GM21786 (cell line): Measurements from ENCODE around the gene MCC.

Experiments used
- ATAC-seq: cut with Tn5 transposase; IDR thresholded peaks from one replicate; pipeline ENCODE4 v1.9.1; 2021; ENCODE audit not compliant: unreplicated experiment

The MCC gene

DNA sequence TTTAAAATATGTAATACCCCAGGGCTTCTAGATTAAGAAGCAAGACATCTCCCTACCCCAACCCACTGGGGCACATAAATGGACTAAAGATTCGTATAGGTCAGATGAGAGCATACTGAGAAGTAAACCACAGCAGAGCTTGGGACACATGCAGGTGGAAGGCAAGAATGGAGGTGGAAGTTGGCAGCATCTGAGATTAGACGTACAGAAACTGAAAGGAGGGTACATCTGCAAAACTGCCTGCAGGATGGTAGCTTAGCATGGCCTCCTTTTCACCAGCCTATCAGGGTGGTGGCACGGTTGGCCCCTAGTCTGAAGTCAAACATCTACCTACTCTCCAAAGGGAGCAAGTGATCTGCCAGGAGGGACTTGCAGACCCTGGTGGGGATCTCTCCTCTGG is 235.2 kb downstream of the MCC start:
- ATAC-seq, result no peak

DNA sequence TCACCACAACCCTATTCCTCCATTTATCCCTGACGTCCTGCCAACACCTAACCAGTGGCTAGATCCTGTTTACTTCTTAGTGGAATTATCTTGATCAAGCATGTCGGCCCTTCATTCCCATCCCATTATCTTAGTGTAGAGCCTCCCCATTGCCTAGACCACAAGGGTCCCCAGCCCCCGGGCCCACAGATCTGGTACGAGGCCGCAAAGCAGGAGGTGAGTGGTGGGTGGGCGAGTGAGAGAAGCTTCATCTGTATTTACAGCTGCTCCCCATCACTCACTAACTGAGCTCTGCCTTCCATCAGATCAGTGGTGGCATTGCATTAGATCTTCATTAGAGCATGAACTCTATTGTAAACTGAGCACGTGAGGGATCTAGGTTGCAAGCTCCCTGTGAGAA is 236.2 kb downstream of the MCC start:
- no peak for ATAC-seq

DNA sequence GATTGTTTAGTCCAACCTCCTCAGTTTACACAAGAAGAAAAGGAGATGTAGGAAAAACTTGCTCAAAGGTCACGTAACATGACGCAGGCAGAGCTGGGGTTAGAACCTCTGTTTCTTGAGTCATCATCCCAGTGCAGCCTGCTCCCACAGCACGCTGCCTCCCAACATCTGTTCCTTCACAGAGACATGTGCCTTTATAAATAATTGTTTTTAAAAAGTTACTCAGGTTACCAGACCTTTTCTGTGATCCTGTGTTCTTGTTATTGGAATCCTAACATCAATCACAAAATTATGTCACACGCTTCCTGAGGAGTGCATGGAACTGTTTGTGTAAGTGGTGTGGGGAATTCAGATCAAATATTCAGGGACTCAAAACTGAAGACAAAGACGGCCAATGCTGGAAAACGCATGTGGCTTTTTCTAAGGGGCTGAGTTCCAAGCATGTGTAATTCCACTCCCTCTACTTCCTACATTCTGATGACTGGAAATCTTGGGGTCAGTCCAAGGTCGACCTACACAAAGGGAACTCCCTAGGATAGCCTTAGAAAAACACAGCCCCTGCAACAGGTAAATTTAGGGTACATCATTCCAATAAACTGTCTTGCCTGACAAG is 237.8 kb downstream of the MCC start:
- ATAC-seq, result no peak

DNA sequence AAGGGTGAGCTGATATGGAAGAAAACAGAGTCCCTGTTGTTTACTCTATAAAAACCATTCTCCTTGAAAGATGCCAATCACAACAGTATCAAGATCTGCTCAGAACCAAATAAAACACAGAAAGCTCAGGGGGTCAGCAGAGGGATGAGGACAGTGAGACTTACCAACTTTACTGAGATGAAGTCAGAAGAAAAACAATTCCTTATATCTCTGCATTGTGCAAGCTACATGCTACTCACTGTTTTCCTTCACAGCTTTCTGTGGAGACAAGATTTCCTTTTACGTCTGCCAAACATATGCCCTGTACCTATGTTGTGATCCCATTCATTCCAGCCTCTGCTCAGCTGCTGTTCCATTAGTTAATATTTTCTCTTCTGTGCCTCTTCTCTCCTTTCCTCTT is 239.0 kb downstream of the MCC start:
- no peak for ATAC-seq

DNA sequence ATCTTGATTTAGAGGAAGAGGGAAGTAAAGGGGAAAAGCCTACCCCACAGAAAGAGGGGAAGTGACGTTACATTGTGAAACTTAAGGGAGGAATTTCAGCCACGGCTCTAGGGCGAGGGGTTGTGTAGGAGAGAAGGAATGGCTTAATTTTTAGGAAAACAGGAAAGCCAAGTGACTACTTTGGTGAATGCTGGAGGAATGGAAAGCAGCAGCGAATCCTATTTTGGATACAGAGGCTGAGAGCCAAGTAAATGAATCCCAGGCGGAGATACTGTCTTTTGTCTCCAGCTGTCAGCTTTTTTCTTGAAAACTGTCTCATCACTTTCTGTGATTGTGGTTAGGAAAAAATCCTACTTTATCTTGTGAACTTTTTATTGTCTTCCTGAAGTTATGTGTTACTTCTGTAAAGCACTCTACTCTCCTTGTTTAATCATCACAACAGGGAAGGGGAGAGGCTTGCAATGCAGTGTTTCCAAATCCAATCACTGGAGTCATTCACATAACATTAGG is 241.8 kb downstream of the MCC start:
- ATAC-seq, result no peak

DNA sequence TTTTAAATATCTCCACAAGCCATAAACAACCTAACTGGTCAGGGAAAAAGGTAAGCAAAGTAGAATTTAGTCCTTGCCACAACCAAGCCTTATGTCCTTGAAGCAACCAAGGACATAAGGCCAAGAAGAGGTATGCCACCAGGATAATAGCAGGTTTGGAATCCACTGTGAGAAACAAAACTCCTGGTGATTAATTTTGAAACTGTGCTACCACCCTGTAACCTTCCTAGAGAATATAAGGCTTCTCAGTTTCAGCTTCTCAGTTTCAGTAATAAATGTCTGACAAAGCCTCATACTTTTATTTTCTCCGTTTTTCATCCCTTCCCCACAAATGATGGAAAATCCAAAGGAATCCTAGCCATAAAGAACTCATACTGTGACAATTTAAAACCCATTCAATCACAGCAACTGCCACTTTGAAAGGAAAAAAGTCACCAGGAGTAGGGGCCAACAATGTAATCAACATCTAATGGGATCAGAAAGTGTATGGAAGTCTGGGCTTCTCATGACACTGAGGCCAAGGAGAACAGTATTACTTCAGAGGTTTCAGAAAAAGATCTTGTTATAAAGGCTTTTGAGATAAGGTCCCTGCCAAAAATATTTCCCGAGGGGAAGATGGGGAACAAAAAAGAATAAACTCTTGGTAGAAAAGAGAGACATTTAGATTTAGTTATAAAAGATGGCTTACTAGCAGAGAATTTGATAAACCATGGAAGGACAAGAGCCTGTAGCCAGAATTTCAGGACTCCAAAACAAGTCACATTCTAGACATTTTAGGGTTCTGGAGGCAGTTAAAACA is 242.6 kb downstream of the MCC start:
- ATAC-seq, result no peak

DNA sequence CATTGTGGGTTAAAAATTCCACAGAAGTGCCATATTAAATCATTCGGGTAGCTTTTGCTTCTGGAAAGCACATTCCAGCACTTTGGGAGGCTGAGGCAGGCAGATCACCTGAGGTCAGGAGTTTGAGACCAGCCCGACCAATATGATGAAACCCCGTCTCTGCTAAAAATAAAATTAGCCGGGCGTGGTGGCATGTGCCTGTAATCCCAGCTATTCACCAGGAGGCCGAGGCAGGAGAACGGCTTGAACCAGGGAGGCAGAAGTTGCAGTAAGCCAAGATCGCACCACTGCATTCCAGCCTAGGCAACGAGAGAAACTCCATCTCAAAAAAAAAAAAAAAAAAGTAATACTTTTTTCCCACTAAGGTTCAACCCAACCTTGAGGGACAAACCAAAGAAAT is 243.3 kb downstream of the MCC start:
- no peak for ATAC-seq

DNA sequence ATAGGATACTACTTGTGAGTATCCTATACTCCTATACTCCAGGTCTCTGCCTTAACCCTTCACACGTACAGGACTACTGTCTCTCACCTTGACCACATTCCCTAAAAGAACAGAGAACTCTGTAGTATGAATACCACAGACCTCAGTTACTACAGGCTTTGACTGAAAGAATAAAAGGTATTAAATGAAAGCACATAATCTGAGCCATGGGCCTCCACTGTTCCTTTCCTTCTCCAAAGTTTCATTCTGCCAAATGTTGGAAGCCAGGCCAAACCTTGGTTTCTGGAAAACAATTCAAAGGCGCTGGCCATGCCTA is 244.9 kb downstream of the MCC start:
- no peak for ATAC-seq

DNA sequence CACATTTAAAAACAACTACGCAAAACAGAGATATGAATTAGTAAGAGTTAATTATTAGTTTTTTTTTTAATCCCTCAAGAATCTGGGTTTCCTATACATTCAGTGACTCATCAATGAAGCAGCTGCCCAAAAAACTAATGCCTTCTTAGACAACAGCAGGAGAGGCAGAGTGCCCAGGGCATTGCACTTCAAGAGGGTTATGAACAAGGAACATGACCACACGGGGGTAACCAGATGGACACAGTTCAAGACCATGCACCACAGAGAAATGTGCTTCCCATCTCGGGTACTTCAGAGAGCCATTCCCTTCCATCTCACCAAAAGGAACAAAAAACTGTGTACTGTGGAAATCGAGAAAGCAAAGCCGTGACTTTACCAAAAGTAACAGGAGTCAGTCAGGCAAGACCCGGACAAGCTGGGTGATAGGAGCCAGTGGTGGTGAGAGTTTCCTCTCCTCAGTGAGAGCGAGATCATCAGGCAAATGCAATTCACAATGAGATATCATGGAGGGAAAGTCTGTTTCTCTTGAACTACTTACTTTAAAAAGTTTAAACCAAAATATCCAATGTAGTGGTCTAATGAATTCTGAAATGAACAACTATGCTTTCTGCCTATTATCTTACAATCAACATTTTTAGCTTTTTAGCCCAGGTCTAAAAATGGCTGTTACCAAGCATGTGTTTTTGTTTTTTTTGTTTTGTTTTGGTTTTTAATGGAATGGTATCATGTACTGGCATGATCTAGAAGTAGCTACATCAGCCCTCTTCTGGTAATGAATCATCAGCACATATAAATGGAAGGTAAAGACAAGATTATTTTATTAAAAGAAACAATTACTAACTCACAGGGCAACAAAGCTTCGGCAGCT is 245.5 kb downstream of the MCC start:
- no peak for ATAC-seq

DNA sequence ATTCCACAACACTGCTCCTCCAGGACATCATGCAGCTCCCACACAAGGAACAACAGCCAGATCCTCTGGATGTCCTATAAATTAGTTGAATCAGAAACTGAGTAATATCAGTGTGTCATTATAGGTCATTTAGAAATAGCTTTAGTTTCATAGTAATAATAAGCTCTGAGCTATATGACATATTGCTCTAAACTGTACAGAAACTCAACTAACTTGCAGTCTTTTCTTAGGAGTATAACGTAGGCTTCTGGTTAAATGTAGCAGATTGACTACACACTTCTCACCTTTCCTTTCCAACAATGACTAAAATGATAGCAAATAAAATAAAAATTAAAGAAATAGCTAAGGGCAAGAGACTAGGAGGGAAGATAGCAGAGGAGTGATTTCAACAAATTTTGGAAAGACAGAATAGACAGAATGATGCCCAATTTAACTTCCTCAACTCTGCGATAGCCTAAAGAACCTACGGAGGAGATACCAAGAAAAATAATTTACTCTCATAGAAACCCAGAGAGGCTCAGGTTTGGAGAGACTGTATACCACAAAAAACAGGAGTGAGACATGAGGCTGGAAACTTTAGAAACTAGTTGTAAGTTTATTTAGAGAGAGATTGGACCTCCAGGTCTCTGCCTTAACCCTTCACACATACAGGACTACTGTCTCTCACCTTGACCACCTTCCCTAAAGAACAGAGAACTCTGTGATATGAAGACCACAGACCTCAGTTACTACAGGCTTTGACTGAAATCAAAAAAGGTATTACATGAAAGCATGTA is 247.1 kb downstream of the MCC start:
- ATAC-seq, result no peak

DNA sequence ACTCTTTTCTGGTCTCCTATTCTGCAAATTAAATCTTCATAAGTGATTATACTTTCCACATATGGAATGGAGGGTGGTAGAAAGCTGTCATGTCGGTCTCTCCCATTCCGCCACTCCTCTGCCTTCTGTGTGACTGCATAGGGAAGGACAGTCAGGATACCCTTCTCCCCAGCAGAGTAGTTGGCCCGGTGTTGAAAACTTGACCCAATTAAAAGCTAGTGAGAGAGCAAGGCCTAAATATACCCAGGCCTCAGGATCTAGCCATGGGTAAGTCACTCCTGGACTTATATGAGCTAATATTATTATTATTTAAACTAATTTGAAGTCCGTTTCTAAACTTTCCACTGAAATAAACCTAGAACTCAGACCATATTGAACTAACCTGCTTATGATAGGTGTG is 248.2 kb downstream of the MCC start:
- no peak for ATAC-seq

DNA sequence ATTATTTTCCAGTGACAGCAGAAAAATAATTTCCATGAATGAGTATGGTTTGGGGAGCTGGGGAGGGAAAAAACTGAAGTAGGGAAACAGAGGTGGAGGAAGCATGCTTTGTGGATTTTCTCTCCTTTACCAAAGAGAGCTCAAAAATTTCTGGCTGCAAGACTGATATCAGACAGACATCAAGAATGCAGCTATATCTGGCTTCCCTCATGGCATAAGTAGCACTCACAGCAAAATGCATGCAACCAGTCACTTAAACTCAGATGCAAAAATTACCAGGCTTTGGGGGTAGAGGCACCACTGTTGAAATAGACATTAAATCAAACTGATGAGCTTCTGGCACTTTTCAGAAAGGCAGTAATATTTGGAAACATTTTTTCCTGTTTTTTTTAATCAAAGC is 250.4 kb downstream of the MCC start:
- ATAC-seq, result no peak

DNA sequence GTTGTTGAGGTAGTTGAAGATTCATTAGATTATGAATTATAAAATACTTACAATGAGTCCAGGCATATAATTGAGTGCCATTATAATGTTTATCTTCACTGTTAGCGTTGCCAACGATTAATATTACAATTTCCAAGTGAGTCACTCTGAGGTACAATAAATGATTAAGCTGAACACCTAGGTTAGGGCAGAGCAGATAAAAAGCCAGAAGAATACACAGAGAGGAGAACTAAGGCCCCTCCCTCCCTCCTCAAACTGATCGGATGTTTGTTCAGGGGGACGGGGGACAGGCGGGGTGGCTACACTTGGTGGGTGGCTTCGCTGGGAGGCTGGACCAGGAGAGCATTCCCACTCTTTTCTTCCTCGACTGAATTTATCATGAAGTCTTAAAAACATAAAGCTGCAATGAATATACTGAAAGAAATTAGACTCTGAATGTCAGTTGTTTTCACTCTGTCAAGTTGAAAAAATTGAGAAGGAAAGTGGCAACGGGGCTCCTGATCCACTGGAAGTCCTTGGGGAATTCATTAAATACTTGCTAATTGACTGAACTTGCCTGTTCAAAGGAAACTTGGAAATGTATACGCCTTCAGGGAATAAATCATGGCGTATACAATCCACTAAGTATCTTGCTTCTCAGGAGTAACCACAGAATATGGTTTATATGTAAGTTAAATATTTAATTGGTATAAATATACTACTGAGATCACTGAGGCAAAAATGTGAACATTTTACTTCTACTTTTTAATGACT is 251.5 kb downstream of the MCC start:
- ATAC-seq, result no peak

DNA sequence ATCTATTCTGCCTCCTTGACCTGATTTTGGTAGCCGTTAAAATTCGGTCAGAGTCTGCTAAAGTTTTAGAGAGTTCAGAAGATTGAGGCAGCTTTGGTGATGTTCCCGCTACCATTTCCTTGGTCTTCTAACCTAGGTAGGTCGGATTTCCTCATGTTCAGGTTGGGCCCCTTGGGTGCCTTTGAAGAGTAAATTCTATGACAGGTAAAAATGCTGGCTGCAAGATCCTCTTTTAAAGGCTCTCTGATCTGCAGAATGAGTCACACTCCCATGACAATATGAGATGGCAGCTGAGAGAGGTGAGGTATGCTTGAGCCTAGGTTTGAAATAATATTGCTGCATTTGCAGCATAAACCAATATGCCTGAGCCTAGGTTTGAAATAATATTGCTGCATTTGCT is 252.4 kb downstream of the MCC start:
- ATAC-seq, result no peak

DNA sequence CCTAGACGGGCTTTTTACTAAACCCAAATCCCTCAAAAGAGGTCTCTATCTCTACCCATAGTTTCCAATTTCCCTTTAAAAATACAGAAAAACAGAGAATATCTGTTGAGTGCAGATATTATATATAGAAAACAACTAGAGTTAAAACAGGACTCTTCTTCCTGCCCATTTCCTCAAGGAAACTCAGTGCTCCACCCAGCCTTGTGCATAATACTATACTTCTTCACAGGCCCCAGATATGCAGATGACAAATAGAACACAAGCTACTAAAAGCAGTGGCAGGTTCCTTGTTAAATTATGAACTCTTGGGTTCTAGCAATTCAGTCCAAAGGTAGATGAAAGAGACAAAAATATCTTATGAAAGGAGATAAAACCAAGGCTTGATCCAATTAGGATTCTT is 253.7 kb downstream of the MCC start:
- ATAC-seq, result no peak

DNA sequence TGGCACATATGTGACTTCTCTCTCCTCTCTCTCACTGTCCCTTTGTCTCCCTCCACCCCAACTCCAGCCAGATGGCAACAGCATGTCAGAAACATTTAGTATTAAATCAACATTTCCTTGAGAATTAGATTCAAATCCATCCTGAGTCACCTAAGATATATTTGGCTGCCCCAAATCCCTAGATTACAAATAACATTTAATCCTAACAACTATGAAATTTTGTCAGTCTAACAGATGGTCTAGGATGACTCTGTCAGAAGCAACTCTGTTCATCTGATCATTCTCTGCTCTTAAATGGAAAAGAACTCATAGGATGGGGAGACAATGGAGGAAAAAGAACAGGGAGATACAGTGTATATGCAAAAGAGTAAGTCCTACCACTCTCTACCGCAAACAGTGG is 254.6 kb downstream of the MCC start:
- no peak for ATAC-seq

DNA sequence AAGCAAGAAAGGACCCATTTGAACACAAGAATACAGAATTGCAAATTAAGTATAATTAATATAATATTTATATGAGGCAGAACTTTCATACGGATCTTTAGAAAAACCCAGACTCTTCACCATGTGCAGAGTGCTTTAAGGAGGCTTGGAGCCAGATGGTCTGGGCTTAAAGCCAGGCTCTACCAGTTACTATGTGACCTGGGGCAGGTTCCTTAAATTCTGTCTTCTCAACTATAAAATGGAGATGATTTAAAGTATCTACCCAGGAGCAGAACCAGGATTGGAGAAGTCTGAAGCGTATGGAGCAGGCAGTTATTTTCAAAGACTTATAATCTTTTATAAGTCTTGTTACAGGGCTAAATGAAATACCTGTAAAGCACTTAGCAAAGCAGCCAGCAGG is 255.6 kb downstream of the MCC start:
- no peak for ATAC-seq

DNA sequence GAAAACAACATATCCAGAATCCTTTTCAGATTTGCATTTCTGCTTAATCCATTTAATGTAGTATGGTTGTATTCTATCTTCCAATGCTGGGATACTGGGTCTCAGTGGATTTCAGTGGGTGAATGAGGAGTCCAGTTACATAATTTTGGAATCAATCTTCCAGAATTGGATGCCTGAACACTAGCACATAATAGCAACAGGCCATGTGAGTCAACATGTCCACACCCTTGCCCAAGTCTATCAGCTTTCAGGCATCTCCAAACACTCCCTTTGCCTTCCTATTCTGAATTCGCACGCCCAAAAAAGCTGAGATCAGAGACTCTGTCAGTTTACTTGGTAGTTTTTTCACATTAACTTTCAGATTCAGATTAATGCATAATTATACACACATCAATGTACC is 256.0 kb downstream of the MCC start:
- ATAC-seq, result no peak

DNA sequence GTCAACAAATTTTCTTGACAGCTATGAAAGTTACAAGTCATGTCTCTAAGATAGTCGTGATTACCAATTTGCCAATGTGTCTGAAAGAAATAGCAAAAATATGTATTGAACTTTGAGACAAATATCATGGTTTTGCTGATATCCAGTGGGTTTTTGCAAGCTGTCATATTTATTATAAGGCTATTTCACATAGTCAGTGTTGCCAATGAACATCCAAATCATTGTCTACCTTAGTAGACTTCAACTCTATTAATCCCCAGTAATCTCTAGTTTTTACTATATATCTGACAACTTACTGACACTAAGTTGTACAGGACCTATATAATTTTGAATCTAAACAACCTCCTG is 256.6 kb downstream of the MCC start:
- no peak for ATAC-seq
